Testis (tissue), 3 donors: ENCODE data around the gene FAM184A. TPM values are rescaled to one million over a fixed set of nuclear protein-coding genes. Genes with fewer than 3 reads are reported as not detected.

ENCODE experiments used
- DNase-seq: peaks from one replicate; pipeline ENCODE4 v3.0.0-alpha.2; 2019
- H3K27ac ChIP-seq, 2 donors: fragments of 200-600 bp; sonication (generic); one replicate each; pipeline ENCODE4 v1.5.1; 2019
- H3K27me3 ChIP-seq: fragments of 200-600 bp; sonication (generic); one replicate; pipeline ENCODE4 v1.5.1; 2019
- H3K36me3 ChIP-seq: fragments of 200-600 bp; sonication (generic); one replicate; pipeline ENCODE4 v1.5.1; 2017; ENCODE audit warnings: low read depth; ENCODE audit errors: missing control alignments
- H3K4me1 ChIP-seq: fragments of 200-600 bp; sonication (generic); one replicate; pipeline ENCODE4 v1.5.1; 2019
- H3K4me3 ChIP-seq, 2 donors: fragments of 200-600 bp; sonication (generic); one replicate each; pipeline ENCODE4 v1.5.1; 2017 to 2019
- H3K9me3 ChIP-seq: fragments of 200-600 bp; sonication (generic); one replicate; pipeline ENCODE4 v1.5.1; 2017
- POLR2A ChIP-seq: fragments of 450-650 bp; IDR thresholded peaks from one replicate; pipeline ENCODE4 v1.6.1; 2017; ENCODE audit warnings: antibody characterized with exemption, mild to moderate bottlenecking, moderate library complexity
- WGBS, 2 donors: methylation state at CpG; one replicate each; pipeline ENCODE4 v1.1.5; 2018; 5-methylcytosine and 5-hydroxymethylcytosine counted together
- intact Hi-C: fragments of 100-400 bp; cut with DNase I; formaldehyde crosslinking; loops from one replicate; pipeline ENCODE4 v1.15.1; 2023; ENCODE audit warnings: low total_unique reads
- polyA plus RNA-seq: library from polyadenylated mRNA; stranded (reverse); fragments of 350-450 nt; fragmentation: Illumina TruSeq; extraction: RNeasy Lipid Tissue Mini Kit (QIAGEN cat#74804); gene quantifications from one replicate; pipeline ENCODE4 v1.2.3, GENCODE V29; 2014; ENCODE audit warnings: low read depth, low replicate concordance; ENCODE audit not compliant: insufficient read depth
- total RNA-seq, 2 donors: library from RNA; depleted of rRNA; stranded (reverse); fragments of >200 nt; gene quantifications; one replicate each; pipeline ENCODE4 v1.2.3, GENCODE V29; 2016
- TF ChIP-seq, protein P1 (sequence below), 3 experiments: fragments of 450-650 bp in 2 of 3; fragments of 200-600 bp in 1 of 3; sonication (generic) in 1 of 3; IDR thresholded peaks; one replicate each; pipeline ENCODE4 v1.5.1; 2016 to 2019; ENCODE audit warnings: antibody characterized with exemption in 3 of 3, mild to moderate bottlenecking in 2 of 3, moderate library complexity in 1 of 3

FAM184A gene
- total and polyA plus RNA-seq, 3 donors from 2014 or later, result 24.0 to 36.3 (median 24.3) TPM

DNA sequence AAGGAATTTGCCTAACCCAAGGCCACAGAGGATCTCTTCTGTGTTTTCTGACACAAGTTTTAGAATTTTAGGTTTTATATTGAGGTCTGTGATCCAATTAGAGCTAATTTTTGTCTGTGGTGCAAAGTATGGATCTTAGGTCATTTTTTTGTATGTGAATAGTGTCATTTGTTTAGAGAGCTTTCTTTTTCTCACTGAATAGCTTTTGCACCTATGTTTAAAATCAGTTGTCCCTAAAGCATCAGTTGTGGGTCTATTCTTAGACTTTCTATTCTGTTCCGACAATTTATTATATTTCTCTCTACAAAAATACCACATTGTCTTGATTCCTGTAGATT, 143.2 kb downstream of the FAM184A start:
- 6 to 9% methylated on average over 1 of the region's 1 CpG for WGBS, 2 donors
- intact Hi-C loops, result no loop called here

DNA sequence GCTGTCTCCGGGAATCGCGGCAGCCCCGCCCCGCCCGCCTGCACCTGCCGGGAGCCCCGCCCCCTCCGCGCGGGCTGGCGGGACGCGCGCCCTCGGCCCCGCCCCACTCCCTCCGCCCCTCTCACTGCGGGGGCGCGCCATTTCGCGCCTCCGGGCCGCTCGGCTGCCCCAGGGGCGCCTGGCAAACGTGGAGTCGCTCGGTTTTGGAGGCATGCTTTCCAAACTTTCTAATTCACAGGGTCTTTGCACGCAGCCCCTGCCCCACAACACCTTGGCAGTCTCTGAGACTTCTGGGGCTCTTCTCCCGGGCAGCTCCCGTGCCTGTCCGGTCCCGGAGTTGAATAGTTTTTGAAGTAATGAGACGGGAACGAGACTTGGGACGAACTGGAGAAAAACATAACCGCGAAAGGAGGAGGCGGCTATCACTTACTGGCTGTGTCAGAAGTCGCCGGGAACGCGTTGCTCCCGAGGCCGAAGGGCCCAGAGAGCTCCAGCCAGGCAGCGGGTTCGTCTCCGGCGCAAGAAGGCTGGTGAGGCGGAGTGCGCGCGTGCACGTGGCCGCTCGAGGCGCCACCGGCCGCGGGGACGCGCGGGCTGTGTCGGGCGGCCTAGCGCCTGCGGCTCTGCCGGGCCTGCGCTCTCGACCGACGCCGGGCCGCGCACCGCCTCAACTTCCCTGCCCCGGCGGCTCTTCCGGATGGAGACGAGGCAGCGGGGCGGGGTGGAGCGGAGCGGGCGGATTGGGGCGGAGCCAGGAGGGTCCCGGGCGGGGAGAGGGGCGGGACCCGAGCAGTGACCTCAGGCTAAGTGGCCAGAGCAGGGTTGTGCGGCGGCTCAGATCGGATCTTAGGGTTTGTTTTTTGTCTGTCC, 143.8 kb downstream of the FAM184A start, which contains the start of gene MCM9:
MCM9 (minus strand) TSS at position 699 of the 870 bp plus-strand sequence. CDS start 3,436 bp downstream, outside the sequence.
- peak; percentile 90 for DNase-seq
- peak within 1 kb of the TSS; percentile 86 to 92 for H3K4me3 ChIP-seq
- H3K27ac ChIP-seq, result peak within 1 kb of the TSS; percentile 90 to 97
- H3K4me1 ChIP-seq, result no peaks in the 10 kb centered on the region
- H3K9me3 ChIP-seq, result no peaks in the 10 kb centered on the region
- intact Hi-C loops, result no loop called here
- H3K36me3 ChIP-seq, result no peaks in the 10 kb centered on the region
- H3K27me3 ChIP-seq, result no peaks in the 10 kb centered on the region
- TF ChIP-seq, protein P1, sequence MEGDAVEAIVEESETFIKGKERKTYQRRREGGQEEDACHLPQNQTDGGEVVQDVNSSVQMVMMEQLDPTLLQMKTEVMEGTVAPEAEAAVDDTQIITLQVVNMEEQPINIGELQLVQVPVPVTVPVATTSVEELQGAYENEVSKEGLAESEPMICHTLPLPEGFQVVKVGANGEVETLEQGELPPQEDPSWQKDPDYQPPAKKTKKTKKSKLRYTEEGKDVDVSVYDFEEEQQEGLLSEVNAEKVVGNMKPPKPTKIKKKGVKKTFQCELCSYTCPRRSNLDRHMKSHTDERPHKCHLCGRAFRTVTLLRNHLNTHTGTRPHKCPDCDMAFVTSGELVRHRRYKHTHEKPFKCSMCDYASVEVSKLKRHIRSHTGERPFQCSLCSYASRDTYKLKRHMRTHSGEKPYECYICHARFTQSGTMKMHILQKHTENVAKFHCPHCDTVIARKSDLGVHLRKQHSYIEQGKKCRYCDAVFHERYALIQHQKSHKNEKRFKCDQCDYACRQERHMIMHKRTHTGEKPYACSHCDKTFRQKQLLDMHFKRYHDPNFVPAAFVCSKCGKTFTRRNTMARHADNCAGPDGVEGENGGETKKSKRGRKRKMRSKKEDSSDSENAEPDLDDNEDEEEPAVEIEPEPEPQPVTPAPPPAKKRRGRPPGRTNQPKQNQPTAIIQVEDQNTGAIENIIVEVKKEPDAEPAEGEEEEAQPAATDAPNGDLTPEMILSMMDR (IDR thresholded peaks at IDR 0.05), result no peak
- TF ChIP-seq POLR2A, result no peak
- WGBS, 2 donors, result 1 to 2% methylated on average over 10 to 47 of the region's 95 CpGs

More for the DNA sequence above, 143.2 kb downstream of the FAM184A start:
- Histone ChIP-seq H3K9me3 (no peaks in the 10 kb centered on the region), H3K27me3 (no peaks in the 10 kb centered on the region), H3K4me1 (no peaks in the 10 kb centered on the region), H3K4me3 (peak overlapping the region; percentile 86 to 92), H3K36me3 (no peaks in the 10 kb centered on the region), H3K27ac (peak overlapping the region; percentile 90 to 97)
- no peak for DNase-seq
- no peak for TF ChIP-seq POLR2A
- TF ChIP-seq, protein P1 (IDR thresholded peaks at IDR 0.05), result no peak

DNA sequence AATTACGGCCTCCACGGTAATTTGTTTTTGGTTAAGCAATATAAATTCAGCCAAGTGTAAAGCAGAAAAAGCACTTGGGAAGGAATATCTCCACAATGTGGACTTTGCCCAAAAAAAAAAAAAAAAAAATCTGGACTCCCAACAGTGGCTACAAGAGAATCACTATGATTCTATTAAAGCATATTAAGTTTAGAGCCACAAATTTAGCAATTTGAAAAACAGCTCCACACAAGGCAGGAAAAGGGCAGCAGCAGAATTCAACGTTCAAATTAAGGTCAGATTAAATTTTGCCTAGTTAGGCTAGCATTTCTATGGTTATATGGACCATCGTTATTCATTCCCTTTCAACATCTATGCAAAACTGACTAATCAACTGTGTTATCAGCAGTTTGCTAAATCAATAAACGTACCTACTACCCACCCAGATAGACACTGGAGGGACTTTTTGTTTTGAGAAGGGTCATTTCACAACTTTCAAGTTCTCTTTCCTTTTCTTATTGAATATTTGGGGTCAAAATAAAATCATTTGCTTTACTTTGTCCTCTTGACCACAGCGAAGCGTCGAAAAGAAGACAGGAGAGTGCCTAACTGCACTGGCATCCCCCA, 144.5 kb downstream of the FAM184A start:
- WGBS, 2 donors, result 16 to 21% methylated on average over 8 of the region's 8 CpGs
- intact Hi-C loops, result no loop called here
- Histone ChIP-seq H3K4me1 (no peaks in the 10 kb centered on the region), H3K4me3 (peak overlapping the region; percentile 86 to 92), H3K9me3 (no peaks in the 10 kb centered on the region), H3K36me3 (no peaks in the 10 kb centered on the region), H3K27me3 (no peaks in the 10 kb centered on the region), H3K27ac (peak overlapping the region in 1 of 2 donors; percentile 97)
- TF ChIP-seq POLR2A, result no peak
- TF ChIP-seq, protein P1 (IDR thresholded peaks at IDR 0.05), result no peak
- no peak for DNase-seq

DNA sequence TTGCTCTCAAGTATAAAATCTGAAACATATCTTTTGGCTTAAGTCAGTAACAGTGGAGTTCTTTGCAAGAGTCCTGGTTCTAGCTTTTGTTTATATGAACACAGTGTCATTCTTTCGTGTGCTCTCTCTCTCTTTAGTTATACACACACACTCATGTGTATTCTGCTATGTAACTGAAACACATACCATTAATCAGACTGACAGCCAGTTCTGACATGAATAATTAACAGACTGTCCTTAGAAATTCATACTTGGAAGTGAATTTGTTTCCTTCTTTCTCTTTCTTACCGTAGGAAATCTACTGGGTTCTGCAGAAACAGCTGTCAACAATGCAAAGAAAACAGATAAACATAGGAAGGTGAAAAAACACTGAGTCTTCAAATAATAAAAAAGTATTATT, 146.0 kb downstream of the FAM184A start:
- Histone ChIP-seq H3K27ac (no peak overlapping the region), H3K9me3 (no peaks in the 10 kb centered on the region), H3K4me1 (no peaks in the 10 kb centered on the region), H3K27me3 (no peaks in the 10 kb centered on the region), H3K36me3 (no peaks in the 10 kb centered on the region), H3K4me3 (no peak overlapping the region)
- intact Hi-C loops, result no loop called here
- WGBS, 2 donors, result 69 to 80% methylated on average over 2 of the region's 2 CpGs
- no peak for DNase-seq
- TF ChIP-seq, protein P1 (IDR thresholded peaks at IDR 0.05), result no peak
- no peak for TF ChIP-seq POLR2A
